Gastroesophageal sphincter (tissue), 4 donors: ENCODE measurements around the gene SPTBN2. TPM values are rescaled to one million over a fixed set of nuclear protein-coding genes. Genes with fewer than 3 reads are reported as not detected.
"Not testable (repeated sequence)": the region's sequence is repeated elsewhere in the genome, so short reads cannot be mapped to it uniquely, and the experiment has no call there.

Experiments
- ATAC-seq: fragments of 150-250 bp; one replicate; pipeline ENCODE4 v1.9.1; 2016; ENCODE audit warnings: mild to moderate bottlenecking, moderate library complexity
- H3K27ac ChIP-seq, 4 donors: fragments of 200-600 bp; sonication (generic) in 3 of 4; 1 replicate in 3 of 4; 2 replicates in 1 of 4; pipeline ENCODE4 v1.5.1; 2016 to 2019
- H3K27me3 ChIP-seq: fragments of 200-600 bp; sonication (generic); one replicate; pipeline ENCODE4 v1.5.1; 2019
- H3K36me3 ChIP-seq, 2 donors: fragments of 200-600 bp; sonication (generic); one replicate each; pipeline ENCODE4 v1.5.1; 2019; ENCODE audit warnings: control low read depth in 1 of 2
- H3K4me1 ChIP-seq, 3 donors: fragments of 200-600 bp; sonication (generic); 1 replicate in 2 of 3; 2 replicates in 1 of 3; pipeline ENCODE4 v1.5.1; 2016 to 2019; ENCODE audit warnings: control low read depth in 2 of 3
- H3K4me3 ChIP-seq, 2 donors: fragments of 200-600 bp; sonication (generic); one replicate each; pipeline ENCODE4 v1.5.1; 2019; ENCODE audit warnings: mild to moderate bottlenecking in 1 of 2, moderate library complexity in 1 of 2
- H3K9me3 ChIP-seq, 3 donors: fragments of 200-600 bp; sonication (generic); one replicate each; pipeline ENCODE4 v1.5.1; 2017 to 2019; ENCODE audit warnings: control low read depth in 2 of 3
- EP300 ChIP-seq: sonication (generic); formaldehyde crosslinking; IDR thresholded peaks from one replicate; pipeline ENCODE4 v1.6.1; 2017; ENCODE audit warnings: antibody characterized with exemption, mild to moderate bottlenecking
- POLR2A ChIP-seq, 2 donors: fragments of 450-650 bp; IDR thresholded peaks; one replicate each; pipeline ENCODE4 v1.6.1; 2017; ENCODE audit warnings: antibody characterized with exemption in 2 of 2, mild to moderate bottlenecking in 2 of 2, moderate library complexity in 1 of 2
- POLR2AphosphoS5 ChIP-seq: sonication (generic); formaldehyde crosslinking; IDR thresholded peaks from one replicate; pipeline ENCODE4 v1.6.1; 2017; ENCODE audit warnings: antibody characterized with exemption
- WGBS, 2 donors: methylation state at CpG; one replicate each; pipeline ENCODE4 v1.1.5; 2018; ENCODE audit warnings: low coverage in 1 of 2; 5-methylcytosine and 5-hydroxymethylcytosine counted together
- total RNA-seq, 4 donors: library from RNA; depleted of rRNA; stranded (reverse); fragments of >200 nt; gene quantifications; one replicate each; pipeline ENCODE4 v1.1.0, GENCODE V29; 2016
- TF ChIP-seq, protein P1 (sequence below), 4 experiments: fragments of 200-600 bp in 2 of 4; fragments of 450-650 bp in 2 of 4; sonication (generic) in 1 of 4; IDR thresholded peaks; one replicate each; pipeline ENCODE4 v1.5.1; 2017 to 2019; ENCODE audit warnings: antibody characterized with exemption in 4 of 4, mild to moderate bottlenecking in 2 of 4, moderate library complexity in 2 of 4

The SPTBN2 gene
- total RNA-seq, 4 donors from 2014 or later: 1.8 to 19.5 (median 5.6) TPM

DNA sequence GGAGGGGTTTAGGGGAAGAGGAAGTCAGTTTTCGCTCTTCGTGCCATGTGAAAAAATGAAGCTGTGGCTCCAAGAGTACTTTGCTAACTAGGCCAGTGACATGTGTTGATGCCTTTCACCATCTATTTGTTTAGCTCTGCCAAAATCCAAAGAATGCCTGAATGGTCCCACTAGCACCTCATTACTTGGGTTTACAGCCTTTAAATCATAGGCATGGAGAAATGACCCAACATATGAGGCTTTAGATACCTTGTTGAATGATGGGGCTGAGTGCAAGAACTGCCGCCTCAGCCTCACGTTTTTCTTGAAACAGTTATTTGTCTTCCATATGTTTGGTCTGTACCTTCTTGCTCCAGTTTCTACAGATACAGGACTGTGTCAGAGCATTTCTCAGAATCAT is 82.2 kb downstream of the SPTBN2 start:
- H3K9me3 ChIP-seq: no peaks in the 10 kb centered on the region
- H3K4me3 ChIP-seq: no peak overlapping the region
- no peak for TF ChIP-seq POLR2A (IDR thresholded peaks at IDR 0.05)
- no peak for TF ChIP-seq EP300
- TF ChIP-seq, protein P1, sequence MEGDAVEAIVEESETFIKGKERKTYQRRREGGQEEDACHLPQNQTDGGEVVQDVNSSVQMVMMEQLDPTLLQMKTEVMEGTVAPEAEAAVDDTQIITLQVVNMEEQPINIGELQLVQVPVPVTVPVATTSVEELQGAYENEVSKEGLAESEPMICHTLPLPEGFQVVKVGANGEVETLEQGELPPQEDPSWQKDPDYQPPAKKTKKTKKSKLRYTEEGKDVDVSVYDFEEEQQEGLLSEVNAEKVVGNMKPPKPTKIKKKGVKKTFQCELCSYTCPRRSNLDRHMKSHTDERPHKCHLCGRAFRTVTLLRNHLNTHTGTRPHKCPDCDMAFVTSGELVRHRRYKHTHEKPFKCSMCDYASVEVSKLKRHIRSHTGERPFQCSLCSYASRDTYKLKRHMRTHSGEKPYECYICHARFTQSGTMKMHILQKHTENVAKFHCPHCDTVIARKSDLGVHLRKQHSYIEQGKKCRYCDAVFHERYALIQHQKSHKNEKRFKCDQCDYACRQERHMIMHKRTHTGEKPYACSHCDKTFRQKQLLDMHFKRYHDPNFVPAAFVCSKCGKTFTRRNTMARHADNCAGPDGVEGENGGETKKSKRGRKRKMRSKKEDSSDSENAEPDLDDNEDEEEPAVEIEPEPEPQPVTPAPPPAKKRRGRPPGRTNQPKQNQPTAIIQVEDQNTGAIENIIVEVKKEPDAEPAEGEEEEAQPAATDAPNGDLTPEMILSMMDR (IDR thresholded peaks at IDR 0.05): no peak
- TF ChIP-seq POLR2AphosphoS5: no peak
- H3K27me3 ChIP-seq: no peaks in the 10 kb centered on the region
- 65 to 74% methylated on average over 4 of the region's 4 CpGs for WGBS, 2 donors
- peak overlapping the region in 3 of 4 donors; percentile 52 to 64 (median 57) for H3K27ac ChIP-seq
- peaks cover 16 to 79% (median 47%) of the 10 kb centered on the region in 3 donors for H3K4me1 ChIP-seq
- H3K36me3 ChIP-seq: peaks cover 0 to 89% of the 10 kb centered on the region in 2 donors
- no peak for ATAC-seq

DNA sequence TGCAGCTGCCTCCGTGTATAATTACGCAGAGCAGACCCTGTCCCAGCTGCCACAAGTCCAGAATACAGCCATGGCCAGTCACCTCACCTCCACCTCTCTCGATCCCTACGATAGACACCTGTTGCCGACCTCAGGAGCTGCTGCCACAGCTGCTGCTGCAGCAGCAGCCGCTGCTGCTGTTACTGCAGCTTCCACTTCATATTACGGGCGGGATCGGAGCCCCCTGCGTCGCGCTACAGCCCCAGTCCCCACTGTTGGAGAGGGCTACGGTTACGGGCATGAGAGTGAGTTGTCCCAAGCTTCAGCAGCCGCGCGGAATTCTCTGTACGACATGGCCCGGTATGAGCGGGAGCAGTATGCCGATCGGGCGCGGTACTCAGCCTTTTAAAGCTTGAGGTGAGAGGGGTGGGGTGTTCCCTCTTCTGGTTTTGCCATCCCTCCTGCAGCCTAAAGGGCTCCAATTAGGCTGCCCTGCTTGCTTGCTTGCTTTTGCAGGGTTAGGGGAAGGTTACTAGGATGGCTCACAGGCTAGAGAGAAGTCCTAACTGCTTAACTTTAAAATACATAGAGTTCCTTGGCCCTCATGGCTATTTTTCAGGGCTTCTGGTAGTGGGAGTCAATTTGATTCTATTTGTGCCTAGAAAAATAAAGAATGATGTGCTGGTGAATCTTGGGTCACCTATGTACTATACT is 85.1 kb downstream of the SPTBN2 start:
- Histone ChIP-seq H3K4me3 (peak overlapping the region in 1 of 2 donors; percentile 78), H3K9me3 (no peaks in the 10 kb centered on the region), H3K36me3 (peaks cover 0 to 78% of the 10 kb centered on the region in 2 donors), H3K27ac (peak overlapping the region in 3 of 4 donors; percentile 5 to 60 (median 21)), H3K4me1 (peaks cover 29 to 96% (median 65%) of the 10 kb centered on the region in 3 donors), H3K27me3 (no peaks in the 10 kb centered on the region)
- TF ChIP-seq POLR2A (IDR thresholded peaks at IDR 0.05) (no peak), POLR2AphosphoS5 (no peak), EP300 (no peak)
- TF ChIP-seq, protein P1 (IDR thresholded peaks at IDR 0.05): no peak
- whole genome bisulfite sequencing, 2 donors: 65 to 76% methylated on average over 4 to 6 of the region's 24 CpGs
- ATAC-seq: no peak

DNA sequence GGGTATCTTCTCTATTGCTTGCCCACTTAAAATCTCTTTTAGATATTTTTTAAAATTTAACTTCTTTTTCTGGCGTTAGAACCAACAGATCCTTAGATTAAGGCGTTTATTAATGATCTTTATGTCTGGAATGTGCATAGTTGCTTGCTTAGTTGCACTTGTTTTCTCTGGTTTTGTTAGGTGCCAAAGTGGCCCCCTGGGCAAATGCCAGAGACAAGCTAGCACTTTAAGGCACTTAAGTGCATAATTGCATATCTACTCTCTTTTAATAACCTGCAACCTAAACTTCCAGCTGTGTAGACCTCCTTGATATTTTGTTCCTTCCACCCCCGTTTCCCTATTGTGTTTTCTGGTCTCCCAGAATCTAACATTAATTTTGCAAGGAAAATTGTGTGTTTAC is 87.2 kb downstream of the SPTBN2 start:
- TF ChIP-seq POLR2AphosphoS5 (no peak), EP300 (no peak), POLR2A (IDR thresholded peaks at IDR 0.05) (no peak)
- TF ChIP-seq, protein P1 (IDR thresholded peaks at IDR 0.05): no peak
- Histone ChIP-seq H3K4me1 (peaks cover 34 to 88% (median 73%) of the 10 kb centered on the region in 3 donors), H3K27ac (peak overlapping the region in 2 of 4 donors; percentile 2 to 91), H3K36me3 (peaks cover 0 to 57% of the 10 kb centered on the region in 2 donors), H3K4me3 (peak overlapping the region; percentile 17 to 78), H3K9me3 (no peaks in the 10 kb centered on the region), H3K27me3 (no peaks in the 10 kb centered on the region)
- ATAC-seq: no peak
- 9 to 16% methylated on average over 3 of the region's 3 CpGs for WGBS, 2 donors

DNA sequence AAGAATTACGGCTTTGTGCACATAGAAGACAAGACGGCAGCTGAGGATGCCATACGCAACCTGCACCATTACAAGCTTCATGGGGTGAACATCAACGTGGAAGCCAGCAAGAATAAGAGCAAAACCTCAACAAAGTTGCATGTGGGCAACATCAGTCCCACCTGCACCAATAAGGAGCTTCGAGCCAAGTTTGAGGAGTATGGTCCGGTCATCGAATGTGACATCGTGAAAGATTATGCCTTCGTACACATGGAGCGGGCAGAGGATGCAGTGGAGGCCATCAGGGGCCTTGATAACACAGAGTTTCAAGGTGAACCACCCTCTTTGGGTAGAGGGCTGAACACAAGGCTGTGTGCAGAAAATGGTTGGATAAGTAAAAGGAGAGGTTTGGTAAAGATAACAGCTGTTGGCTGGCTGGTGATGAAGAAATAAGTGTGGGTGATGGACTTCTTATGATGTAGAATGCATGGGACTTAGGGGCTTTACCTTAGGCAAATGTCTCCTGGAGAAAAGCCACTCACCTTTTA is 89.1 kb downstream of the SPTBN2 start:
- Histone ChIP-seq H3K27ac (peak overlapping the region in 3 of 4 donors; percentile 89 to 92 (median 91)), H3K4me3 (peak overlapping the region in 1 of 2 donors; percentile 78), H3K4me1 (peaks cover 21 to 82% (median 56%) of the 10 kb centered on the region in 3 donors), H3K36me3 (peaks cover 0 to 38% of the 10 kb centered on the region in 2 donors)
- H3K9me3 ChIP-seq, H3K27me3 ChIP-seq, ATAC-seq: not testable (repeated sequence)
- WGBS, 2 donors: 44% methylated on average over 7 of the region's 10 CpGs; no CpG with 5 or more reads in 1 of the 2 donors

DNA sequence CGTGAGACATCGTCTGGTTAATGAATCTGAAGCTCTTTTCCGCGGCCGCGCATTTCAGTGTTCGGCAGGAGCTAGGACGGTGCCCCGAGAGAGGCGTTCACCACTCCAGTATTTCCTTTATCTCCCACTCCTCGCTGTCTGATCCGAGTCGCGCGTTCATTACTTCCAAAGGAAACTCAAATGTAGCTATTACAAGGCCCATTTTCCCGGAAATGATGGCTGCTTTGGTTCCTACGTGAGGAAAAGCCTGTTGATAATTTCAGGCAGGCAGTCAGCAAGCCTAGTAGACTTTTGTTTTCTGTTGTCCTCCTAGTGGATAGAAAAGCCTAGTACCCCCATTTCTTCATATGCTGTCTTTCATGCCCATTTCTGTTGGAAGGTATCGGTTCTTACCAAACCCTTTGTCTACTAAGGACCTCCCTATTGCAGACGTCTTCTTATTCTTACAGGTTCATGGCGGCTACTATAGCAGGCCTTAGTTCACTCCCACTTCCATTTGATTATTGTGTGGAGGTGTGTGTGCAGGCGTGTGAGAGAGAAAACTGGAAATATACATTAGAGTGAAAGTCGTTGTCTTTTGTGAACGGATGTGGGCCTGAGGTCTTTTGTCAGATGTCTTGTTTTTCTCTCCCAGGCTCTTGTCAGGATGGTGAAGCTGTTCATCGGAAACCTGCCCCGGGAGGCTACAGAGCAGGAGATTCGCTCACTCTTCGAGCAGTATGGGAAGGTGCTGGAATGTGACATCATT is 89.8 kb downstream of the SPTBN2 start:
- H3K4me1 ChIP-seq: peaks cover 21 to 76% (median 49%) of the 10 kb centered on the region in 3 donors
- H3K36me3 ChIP-seq: peaks cover 0 to 31% of the 10 kb centered on the region in 2 donors
- H3K4me3 ChIP-seq: peak overlapping the region; percentile 49 to 78
- no peak for ATAC-seq
- 0 to 1% methylated on average over 8 to 22 of the region's 27 CpGs for WGBS, 2 donors
- TF ChIP-seq POLR2AphosphoS5: no peak
- TF ChIP-seq, protein P1 (IDR thresholded peaks at IDR 0.05): peak in 1 of 4 experiments; percentile 24
- H3K9me3 ChIP-seq: no peaks in the 10 kb centered on the region
- no peaks in the 10 kb centered on the region for H3K27me3 ChIP-seq
- peak overlapping the region; percentile 57 to 92 (median 90) for H3K27ac ChIP-seq
